IMR-90 (cell line): ENCODE results near the gene MEGF10. TPM values are rescaled to one million over a fixed set of nuclear protein-coding genes. Genes with fewer than 3 reads are reported as not detected.

Experiments
- ATAC-seq: fragments of 200-7000 bp; cut with Tn5 transposase; 2 replicates; pipeline ENCODE4 v1.9.1; 2020; ENCODE audit warnings: low read depth, mild to moderate bottlenecking, moderate library complexity
- BruUV-seq: library from RNA; stranded (reverse); fragments of 400-500 nt; replicated peaks from 2 replicates; lab custom pipeline; 2021; lab: Mats Ljungman, UMichigan
- CTCF ChIA-PET: fragments of 300-600 bp; formaldehyde crosslinking; extraction: SDS; loops from one replicate; lab custom pipeline; 2021; ENCODE audit warnings: antibody characterized with exemption; lab: Yijun Ruan, JAX
- POLR2A ChIA-PET: fragments of 300-600 bp; sonication (Branson Sonifier 250); formaldehyde crosslinking; loops from one replicate; lab custom pipeline; 2022; ENCODE audit warnings: antibody characterized with exemption; ENCODE audit not compliant: unreplicated experiment; lab: Charles Lee
- DNase-seq: peaks from one replicate; pipeline ENCODE4 v3.0.0; 2013
- H2AFZ ChIP-seq: replicated peaks from 2 replicates; pipeline ENCODE3; 2013; ENCODE audit warnings: low read length, mild to moderate bottlenecking; ENCODE audit not compliant: poor library complexity
- H2AK5ac ChIP-seq: 2 replicates; pipeline ENCODE4 v1.6.1; 2013; ENCODE audit warnings: low read depth, low read length, inconsistent platforms
- H2AK9ac ChIP-seq: replicated peaks from 2 replicates; pipeline ENCODE3; 2013; ENCODE audit warnings: mild to moderate bottlenecking, low read depth, low read length, moderate library complexity; ENCODE audit not compliant: poor library complexity
- H2BK120ac ChIP-seq: 2 replicates; pipeline ENCODE4 v1.6.1; 2013; ENCODE audit warnings: low read depth, low read length, inconsistent platforms
- H2BK15ac ChIP-seq: 3 replicates; pipeline ENCODE4 v1.6.1; 2013; ENCODE audit warnings: low read depth, low read length, inconsistent platforms
- H2BK20ac ChIP-seq: 2 replicates; pipeline ENCODE4 v1.6.1; 2013; ENCODE audit warnings: low read depth, mild to moderate bottlenecking, inconsistent platforms, low read length, moderate library complexity
- H2BK5ac ChIP-seq: 2 replicates; pipeline ENCODE4 v1.6.1; 2013; ENCODE audit warnings: mild to moderate bottlenecking, low read depth, low read length, inconsistent platforms; ENCODE audit not compliant: poor library complexity, severe bottlenecking
- H3K14ac ChIP-seq: replicated peaks from 2 replicates; pipeline ENCODE4 v1.6.1; 2013; ENCODE audit warnings: low read depth, low read length, inconsistent platforms
- H3K18ac ChIP-seq: 2 replicates; pipeline ENCODE4 v1.6.1; 2013; ENCODE audit warnings: low read depth, low read length, control low read depth
- H3K23ac ChIP-seq: 2 replicates; pipeline ENCODE4 v1.6.1; 2013; ENCODE audit warnings: low read depth, low read length, inconsistent platforms
- H3K27ac ChIP-seq: 2 replicates; pipeline ENCODE4 v1.5.1; 2013; ENCODE audit warnings: mild to moderate bottlenecking, control low read depth, low read length; ENCODE audit not compliant: insufficient read depth
- H3K27me3 ChIP-seq: 2 replicates; pipeline ENCODE4 v1.6.1; 2013; ENCODE audit warnings: low read length; ENCODE audit not compliant: control insufficient read depth, insufficient read depth
- H3K36me3 ChIP-seq: 2 replicates; pipeline ENCODE4 v1.6.1; 2013; ENCODE audit warnings: low read length, mixed read lengths; ENCODE audit not compliant: control insufficient read depth, insufficient read depth
- H3K4ac ChIP-seq: 2 replicates; pipeline ENCODE4 v1.6.1; 2013; ENCODE audit warnings: low read depth, low read length, inconsistent platforms
- H3K4me1 ChIP-seq: 2 replicates; pipeline ENCODE4 v1.6.1; 2013; ENCODE audit warnings: low read length, mixed read lengths; ENCODE audit not compliant: control insufficient read depth, insufficient read depth
- H3K4me2 ChIP-seq: 2 replicates; pipeline ENCODE4 v1.6.1; 2013; ENCODE audit warnings: low read depth, mild to moderate bottlenecking, control low read depth, low read length, moderate library complexity
- H3K4me3 ChIP-seq: 2 replicates; pipeline ENCODE4 v1.5.1; 2013; ENCODE audit warnings: low read depth, mild to moderate bottlenecking, control low read depth, low read length, moderate library complexity; ENCODE audit not compliant: insufficient read depth
- H3K56ac ChIP-seq: 2 replicates; pipeline ENCODE4 v1.6.1; 2013; ENCODE audit warnings: low read length, inconsistent platforms; ENCODE audit not compliant: insufficient read depth; ENCODE audit errors: extremely low read depth
- H3K79me1 ChIP-seq, 2 experiments: 2 replicates each; pipeline ENCODE4 v1.6.1; 2013; ENCODE audit warnings: low read length in 2 of 2, inconsistent platforms in 1 of 2, low read depth in 1 of 2
- H3K9ac ChIP-seq: 2 replicates; pipeline ENCODE4 v1.6.1; 2013; ENCODE audit warnings: low read depth, low read length, control low read depth
- H3K9me1 ChIP-seq: 2 replicates; pipeline ENCODE4 v1.6.1; 2013; ENCODE audit warnings: low read length, inconsistent platforms; ENCODE audit not compliant: insufficient read depth
- H3K9me3 ChIP-seq: 2 replicates; pipeline ENCODE4 v1.6.1; 2013; ENCODE audit warnings: low read length; ENCODE audit not compliant: control insufficient read depth, insufficient read depth
- H4K20me1 ChIP-seq: 2 replicates; pipeline ENCODE4 v1.6.1; 2013; ENCODE audit warnings: low read length, inconsistent platforms; ENCODE audit not compliant: insufficient read depth
- H4K5ac ChIP-seq: 2 replicates; pipeline ENCODE4 v1.6.1; 2013; ENCODE audit warnings: mild to moderate bottlenecking, low read depth, low read length, control low read depth
- H4K8ac ChIP-seq, 2 experiments: 2 replicates each; pipeline ENCODE4 v1.6.1; 2013; ENCODE audit warnings: low read depth in 2 of 2, low read length in 2 of 2, control low read depth in 1 of 2, inconsistent platforms in 1 of 2
- H4K91ac ChIP-seq: 2 replicates; pipeline ENCODE4 v1.6.1; 2013; ENCODE audit warnings: low read depth, low read length, inconsistent platforms; ENCODE audit not compliant: insufficient read depth
- BHLHE40 ChIP-seq: fragments of 150-350 bp; IDR thresholded peaks from 2 replicates; pipeline ENCODE4 v1.6.1; 2016; ENCODE audit warnings: mild to moderate bottlenecking, low read depth, low read length
- CEBPB ChIP-seq: IDR thresholded peaks from 2 replicates; pipeline ENCODE4 v1.6.1; 2012; ENCODE audit warnings: low read depth, low read length, improper control_type of control experiment
- FOS ChIP-seq: fragments of 150-350 bp; IDR thresholded peaks from 2 replicates; pipeline ENCODE4 v1.6.1; 2016; ENCODE audit warnings: low read depth, low read length
- MXI1 ChIP-seq: IDR thresholded peaks from 2 replicates; pipeline ENCODE4 v1.6.1; 2012; ENCODE audit warnings: low read depth, mild to moderate bottlenecking, low read length, moderate library complexity, borderline replicate concordance
- NFE2L2 ChIP-seq: fragments of 150-350 bp; IDR thresholded peaks from 2 replicates; pipeline ENCODE4 v1.6.1; 2016; ENCODE audit warnings: low read depth, mild to moderate bottlenecking, low read length
- POLR2A ChIP-seq: IDR thresholded peaks from 2 replicates; pipeline ENCODE4 v1.6.1; 2012; ENCODE audit warnings: mild to moderate bottlenecking, low read depth, low read length
- RAD21 ChIP-seq: IDR thresholded peaks from 2 replicates; pipeline ENCODE4 v1.6.1; 2012; ENCODE audit warnings: low read length, improper control_type of control experiment
- RFX5 ChIP-seq: IDR thresholded peaks from 2 replicates; pipeline ENCODE4 v1.8.0; 2012; ENCODE audit warnings: low read depth, mild to moderate bottlenecking, low read length, moderate library complexity
- SMC3 ChIP-seq: fragments of 150-350 bp; IDR thresholded peaks from 2 replicates; pipeline ENCODE4 v1.6.1; 2016; ENCODE audit warnings: low read depth, mild to moderate bottlenecking, antibody characterized with exemption, low read length, moderate library complexity
- WGBS, 2 experiments: methylation state at CpG; one replicate each; pipeline versions ENCODE4 v1.1.5 to v1.1.7; 2013; ENCODE audit warnings: missing lambda C conversion rate in 2 of 2; ENCODE audit not compliant: insufficient read length in 1 of 2; ENCODE audit errors: extremely low coverage in 2 of 2; 5-methylcytosine and 5-hydroxymethylcytosine counted together
- dilution Hi-C: fragments of 300-500 bp; cut with HindIII; formaldehyde crosslinking; loops from one replicate; pipeline ENCODE4 v1.14.3; 2018; ENCODE audit warnings: low sequenced_read_pairs; ENCODE audit not compliant: unreplicated experiment
- in situ Hi-C: fragments of 300-500 bp; cut with MboI; formaldehyde crosslinking; loops from 3 replicates; pipeline ENCODE4 v1.14.3; 2019; ENCODE audit warnings: low sequenced_read_pairs, inconsistent platforms, mixed read lengths
- intact Hi-C: fragments of 100-400 bp; cut with micrococcal nuclease; formaldehyde crosslinking; loops from 2 replicates; pipeline ENCODE4 v1.10.0; 2022
- polyA plus RNA-seq, 3 experiments: library from polyadenylated mRNA; depleted of rRNA; stranded (reverse); fragments of >200 nt; gene quantifications; 2 replicates each; pipeline ENCODE4 v1.2.3, GENCODE V29; 2012; ENCODE audit warnings: low replicate concordance in 1 of 3
- total RNA-seq: library from RNA; depleted of rRNA; stranded (reverse); fragments of >200 nt; gene quantifications from 2 replicates; pipeline ENCODE4 v1.2.3, GENCODE V29; 2012
- TF ChIP-seq, protein P1 (sequence below): conservative IDR thresholded peaks from 2 replicates; pipeline ENCODE4 v1.5.1; 2012; ENCODE audit warnings: mild to moderate bottlenecking, low read depth, low read length, improper control_type of control experiment

The MEGF10 gene
- total and polyA plus RNA-seq, 2 of the 4 experiments (the other 2 are of a cell fraction), result not detected

DNA sequence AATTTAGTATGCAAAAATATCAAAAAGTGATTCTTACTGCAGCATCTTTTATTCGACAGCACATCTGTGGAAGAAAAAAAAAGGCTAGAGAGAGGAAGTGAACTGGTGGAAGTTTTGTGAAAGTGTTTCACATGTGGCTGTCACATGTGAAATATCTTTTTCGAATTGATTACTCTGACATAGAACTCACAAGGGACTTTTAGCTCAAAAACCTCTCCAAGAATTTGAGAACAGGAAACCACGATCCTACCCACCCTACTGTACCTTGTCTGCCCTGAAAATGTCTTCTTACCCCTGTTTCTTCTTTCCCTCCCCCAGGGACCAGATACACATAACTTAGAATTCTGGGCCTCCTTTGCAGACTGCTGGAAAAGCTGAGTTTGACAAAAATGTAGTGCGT lies 120.4 kb downstream of the MEGF10 start:
- H3K9me3 ChIP-seq, result no peaks in the 10 kb centered on the region
- dilution Hi-C loops (no loop called here), in situ Hi-C loops (no loop called here), intact Hi-C loops (no loop called here)
- no peak overlapping the region for H4K5ac ChIP-seq
- H2AK9ac ChIP-seq, result no peak overlapping the region
- no peak overlapping the region for H3K56ac ChIP-seq
- no peak overlapping the region for H4K91ac ChIP-seq
- ChIA-PET CTCF (no interaction called here), POLR2A (no interaction called here)
- H4K8ac ChIP-seq, result no peak overlapping the region
- no peaks in the 10 kb centered on the region for H3K9me1 ChIP-seq
- H3K9ac ChIP-seq, result no peak overlapping the region
- H3K4ac ChIP-seq, result no peak overlapping the region
- no peaks in the 10 kb centered on the region for H3K36me3 ChIP-seq
- H3K4me2 ChIP-seq, result no peak overlapping the region
- H3K27ac ChIP-seq, result no peak overlapping the region
- no peak overlapping the region for H2BK15ac ChIP-seq
- no peak overlapping the region for H3K18ac ChIP-seq
- BruUV-seq, result no TSS peak
- H3K79me1 ChIP-seq, result no peaks in the 10 kb centered on the region
- no peak overlapping the region for H2BK120ac ChIP-seq
- no peaks in the 10 kb centered on the region for H4K20me1 ChIP-seq
- WGBS, 2 experiments, result no CpG with 5 or more reads among the region's 4 CpGs
- H3K23ac ChIP-seq, result no peak overlapping the region
- no peak overlapping the region for H3K14ac ChIP-seq
- no peak for TF ChIP-seq CEBPB
- TF ChIP-seq, protein P1, sequence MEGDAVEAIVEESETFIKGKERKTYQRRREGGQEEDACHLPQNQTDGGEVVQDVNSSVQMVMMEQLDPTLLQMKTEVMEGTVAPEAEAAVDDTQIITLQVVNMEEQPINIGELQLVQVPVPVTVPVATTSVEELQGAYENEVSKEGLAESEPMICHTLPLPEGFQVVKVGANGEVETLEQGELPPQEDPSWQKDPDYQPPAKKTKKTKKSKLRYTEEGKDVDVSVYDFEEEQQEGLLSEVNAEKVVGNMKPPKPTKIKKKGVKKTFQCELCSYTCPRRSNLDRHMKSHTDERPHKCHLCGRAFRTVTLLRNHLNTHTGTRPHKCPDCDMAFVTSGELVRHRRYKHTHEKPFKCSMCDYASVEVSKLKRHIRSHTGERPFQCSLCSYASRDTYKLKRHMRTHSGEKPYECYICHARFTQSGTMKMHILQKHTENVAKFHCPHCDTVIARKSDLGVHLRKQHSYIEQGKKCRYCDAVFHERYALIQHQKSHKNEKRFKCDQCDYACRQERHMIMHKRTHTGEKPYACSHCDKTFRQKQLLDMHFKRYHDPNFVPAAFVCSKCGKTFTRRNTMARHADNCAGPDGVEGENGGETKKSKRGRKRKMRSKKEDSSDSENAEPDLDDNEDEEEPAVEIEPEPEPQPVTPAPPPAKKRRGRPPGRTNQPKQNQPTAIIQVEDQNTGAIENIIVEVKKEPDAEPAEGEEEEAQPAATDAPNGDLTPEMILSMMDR, result no peak
- TF ChIP-seq RAD21, result no peak
- TF ChIP-seq MXI1, result no peak
- TF ChIP-seq BHLHE40, result no peak
- no peak for TF ChIP-seq RFX5
- no peak for TF ChIP-seq FOS
- TF ChIP-seq SMC3, result no peak
- no peak for TF ChIP-seq NFE2L2
- TF ChIP-seq POLR2A, result no peak
- no peak overlapping the region for H2AFZ ChIP-seq
- peaks cover 6% of the 10 kb centered on the region for H3K27me3 ChIP-seq
- no peaks in the 10 kb centered on the region for H3K4me1 ChIP-seq
- no peak overlapping the region for H2AK5ac ChIP-seq
- H2BK5ac ChIP-seq, result no peak overlapping the region
- DNase-seq (no peak), ATAC-seq (no peak)
- H2BK20ac ChIP-seq, result no peak overlapping the region
- no peak overlapping the region for H3K4me3 ChIP-seq
